Pulmonary artery endothelial cell (primary cell): Measurements from ENCODE around the gene TLCD1. TPM values are rescaled to one million over a fixed set of nuclear protein-coding genes. Genes with fewer than 3 reads are reported as not detected.

ENCODE experiments used
- DNase-seq: peaks from one replicate; pipeline ENCODE4 v3.0.0-alpha.2; 2011; ENCODE audit warnings: low read depth, low spot score
- total RNA-seq: library from RNA; depleted of rRNA; stranded (reverse); fragments of >200 nt; gene quantifications from 2 replicates; pipeline ENCODE4 v1.2.3, GENCODE V29; 2014

The TLCD1 gene, protein sequence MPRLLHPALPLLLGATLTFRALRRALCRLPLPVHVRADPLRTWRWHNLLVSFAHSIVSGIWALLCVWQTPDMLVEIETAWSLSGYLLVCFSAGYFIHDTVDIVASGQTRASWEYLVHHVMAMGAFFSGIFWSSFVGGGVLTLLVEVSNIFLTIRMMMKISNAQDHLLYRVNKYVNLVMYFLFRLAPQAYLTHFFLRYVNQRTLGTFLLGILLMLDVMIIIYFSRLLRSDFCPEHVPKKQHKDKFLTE
- 1.1 and 1.4 TPM in 2 replicates for total RNA-seq

DNA sequence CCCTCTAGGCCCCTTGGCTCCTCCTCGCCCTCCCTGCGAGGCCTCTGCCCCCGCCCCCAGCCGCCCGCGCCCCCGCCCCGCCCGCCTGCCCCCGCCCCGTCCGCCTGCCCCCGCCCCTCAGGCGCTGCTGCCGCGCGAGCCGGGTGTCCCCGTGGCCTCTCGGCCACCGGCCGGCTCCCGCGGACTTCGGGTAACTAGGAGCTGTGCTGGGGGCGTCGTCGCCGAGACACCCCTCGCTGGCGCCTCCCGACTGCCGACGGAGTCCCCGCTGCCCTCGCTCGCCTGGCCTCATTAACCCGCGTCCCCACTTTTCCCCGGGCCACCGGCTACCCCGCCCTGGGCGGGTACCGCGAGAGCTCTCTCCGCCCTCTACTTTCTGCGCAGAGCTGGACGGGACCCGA is at the start of gene TLCD1:
Gene TLCD1, minus strand, starts transcription at position 8 of the 401 bp plus-strand sequence. CDS start 136 bp downstream, outside the sequence.
- DNase-seq: no peak

DNA sequence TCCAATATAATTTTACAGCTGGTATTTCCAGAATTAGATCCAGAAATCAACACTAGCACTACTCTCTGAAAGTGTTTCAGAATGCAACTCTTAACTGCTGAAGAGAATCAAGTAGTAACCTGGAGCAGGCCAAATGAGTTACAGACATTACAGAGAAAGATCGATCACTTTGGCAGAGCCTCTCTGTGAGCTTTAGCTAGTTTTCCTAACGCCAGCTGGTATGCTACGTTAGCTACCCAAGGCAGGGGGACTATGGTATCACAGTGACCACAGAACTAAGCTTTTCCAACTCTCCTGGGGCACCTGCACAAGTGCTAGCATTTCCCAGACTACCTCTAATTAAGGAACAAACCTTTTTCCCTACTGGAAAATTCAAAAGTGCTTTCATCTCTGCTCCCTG is 48.2 kb upstream of the TLCD1 start:
- no peak for DNase-seq

DNA sequence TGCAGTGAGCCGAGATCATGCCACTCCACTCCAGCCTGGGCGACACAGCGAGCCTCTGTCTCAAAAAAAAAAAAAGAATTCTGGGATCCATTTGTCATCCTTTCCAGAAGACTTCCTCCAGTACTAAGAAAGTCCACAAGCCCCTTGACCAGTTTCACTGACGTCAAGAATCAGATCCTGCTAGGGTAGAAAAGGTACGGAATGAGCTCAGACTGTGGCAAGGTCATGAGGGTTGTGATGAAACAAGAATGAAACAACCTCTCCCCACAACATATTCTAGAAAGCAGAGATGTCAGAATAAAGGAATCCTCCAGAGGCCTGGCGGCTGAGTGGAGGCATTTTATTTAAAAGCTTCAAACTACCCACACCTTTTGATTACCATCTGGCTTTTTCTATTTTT is 47.7 kb upstream of the TLCD1 start:
- no peak for DNase-seq

DNA sequence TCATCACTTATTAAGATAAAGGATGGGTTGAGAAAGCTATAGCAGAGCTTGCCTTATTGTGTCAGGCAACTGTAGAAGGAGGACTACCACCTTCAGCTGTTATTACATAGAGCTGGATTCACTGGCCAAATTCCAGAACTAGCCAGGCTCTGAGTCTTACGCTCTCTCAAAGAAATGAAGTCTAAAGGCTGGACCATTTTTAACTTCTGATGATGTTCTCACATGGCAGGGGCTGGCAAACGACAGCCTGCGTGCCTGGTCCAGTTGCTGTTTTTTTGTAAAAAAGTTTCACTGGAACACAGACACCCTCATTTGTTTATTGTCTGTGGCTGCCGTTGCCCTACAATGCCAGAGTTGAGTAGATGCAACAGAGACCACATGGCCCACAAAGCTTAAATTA is 39.0 kb upstream of the TLCD1 start:
- DNase-seq: no peak

DNA sequence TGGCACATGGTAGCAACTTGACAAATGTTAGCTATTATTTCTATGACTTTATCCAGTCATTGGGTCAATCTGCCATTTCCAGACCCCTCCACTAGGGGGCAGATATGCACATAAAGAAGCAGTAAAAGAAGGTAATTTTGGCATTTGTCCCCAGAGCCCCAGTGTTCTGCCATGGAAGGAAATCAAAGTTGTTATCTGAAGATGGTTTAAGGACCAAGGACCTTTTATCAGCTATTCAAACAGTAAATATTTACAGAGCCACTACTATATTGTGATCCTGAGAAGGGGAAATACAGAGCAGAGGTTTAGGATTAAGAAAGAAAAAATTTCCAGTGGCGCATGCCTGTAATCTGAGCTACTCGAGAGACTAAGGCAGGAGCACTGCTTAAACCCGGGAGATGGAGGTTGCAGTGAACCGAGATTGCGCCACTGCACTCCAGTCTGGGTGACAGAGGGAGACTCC is 37.8 kb upstream of the TLCD1 start:
- DNase-seq: no peak

DNA sequence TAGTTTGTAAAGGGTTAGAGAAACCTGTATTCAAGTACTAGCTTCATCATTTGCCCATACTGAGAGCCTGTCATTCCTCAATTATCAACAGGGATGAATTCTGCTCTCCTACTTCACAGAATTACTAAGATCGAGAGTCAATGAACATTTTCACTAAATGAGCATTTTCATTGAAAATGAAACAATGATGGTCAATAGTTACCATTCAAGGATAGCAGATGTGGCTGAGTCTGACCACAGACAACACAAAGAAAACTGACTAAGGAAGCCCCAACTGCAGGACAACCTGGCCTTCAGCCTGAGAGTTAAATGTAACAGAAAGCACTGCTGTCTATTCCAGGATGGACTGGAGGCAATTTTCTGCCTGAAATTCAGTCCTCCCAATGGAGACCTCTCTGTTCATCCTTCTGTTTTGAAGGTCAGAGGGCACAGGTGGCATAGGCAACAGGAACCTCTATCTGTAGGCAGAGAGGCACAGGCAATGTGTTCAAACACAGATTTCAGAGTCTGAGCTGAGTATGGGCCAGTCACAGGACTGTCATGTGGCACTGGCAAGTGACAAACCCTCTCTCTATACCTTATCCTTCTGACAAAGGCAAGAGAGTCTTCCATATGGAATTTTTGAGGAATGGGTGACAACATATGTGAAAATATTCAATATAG is 37.2 kb upstream of the TLCD1 start:
- DNase-seq: no peak

DNA sequence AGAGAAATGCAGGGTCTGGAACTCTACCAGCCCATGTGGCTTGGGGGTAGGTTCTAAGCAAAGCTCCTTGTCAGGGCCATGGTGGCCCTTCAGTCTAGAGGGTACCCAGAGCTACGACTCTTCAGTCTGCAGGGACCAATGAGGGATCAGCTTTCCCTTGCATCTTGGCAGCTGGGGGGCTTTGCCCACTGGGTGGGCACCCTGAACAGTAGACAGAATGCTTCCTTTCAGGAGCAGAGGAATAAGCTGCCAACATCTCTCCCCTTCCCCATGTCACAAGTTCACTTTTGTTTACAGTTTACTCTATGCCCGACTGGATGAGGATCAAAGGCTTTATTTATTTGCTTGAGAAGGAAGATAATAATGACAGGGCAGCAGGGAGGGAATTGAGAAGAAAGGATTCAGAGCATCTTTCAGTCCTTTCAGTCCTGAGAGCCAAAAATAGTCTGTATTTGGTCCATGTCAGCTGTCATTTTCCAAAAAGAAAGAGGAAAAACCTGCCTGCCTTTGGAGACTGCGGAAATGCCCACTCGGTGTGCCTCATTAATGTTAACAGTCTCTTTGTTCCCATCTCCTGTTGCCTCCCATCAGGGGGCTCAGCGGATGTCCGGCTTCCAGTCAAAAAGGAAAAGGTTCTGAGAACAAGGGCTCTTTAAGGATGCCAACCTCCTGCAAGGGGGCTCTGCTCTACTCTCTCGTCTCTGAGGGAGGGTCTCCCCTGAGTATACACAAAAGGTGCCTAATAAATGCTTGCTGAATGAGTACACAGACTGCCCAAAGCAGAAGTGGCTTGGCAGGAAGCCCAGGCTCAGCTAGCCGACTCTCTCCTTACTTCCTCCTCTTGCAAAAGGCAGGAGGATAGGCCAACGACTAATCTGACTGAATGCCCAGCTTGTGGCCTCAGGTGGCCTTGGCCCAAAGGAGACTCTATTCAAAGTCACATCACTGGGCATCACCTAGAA is 34.8 kb upstream of the TLCD1 start:
- no peak for DNase-seq

DNA sequence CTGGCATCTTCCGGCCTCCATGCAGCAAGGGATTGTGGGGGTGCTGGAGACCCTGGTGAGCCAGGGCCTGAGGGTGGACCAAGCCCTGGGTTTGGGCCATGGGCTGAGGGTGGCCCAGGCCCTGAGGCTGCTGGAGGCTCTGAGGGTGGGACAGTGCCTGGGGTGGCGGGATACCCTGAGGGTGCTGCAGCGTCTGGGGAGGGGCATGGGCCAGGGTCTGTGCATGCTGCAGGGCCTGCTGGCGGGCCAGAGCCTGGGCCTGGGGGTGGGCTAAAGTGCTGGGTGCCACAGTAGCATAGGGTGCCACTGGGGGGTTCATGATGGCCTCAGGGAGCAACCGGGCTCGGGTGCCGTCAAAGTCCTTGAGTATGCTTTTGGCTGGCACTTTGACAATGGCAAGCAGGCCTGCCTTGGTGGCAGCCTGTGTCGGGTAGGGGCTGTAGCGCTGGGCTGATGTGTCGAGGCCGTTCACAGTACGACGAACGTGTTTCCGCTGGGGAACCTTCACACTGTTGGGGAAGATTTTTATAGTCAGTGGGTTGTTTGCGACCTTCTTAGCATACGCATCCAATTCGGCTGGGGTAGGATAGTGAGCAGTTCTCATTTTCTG is 33.3 kb upstream of the TLCD1 start:
- no peak for DNase-seq

DNA sequence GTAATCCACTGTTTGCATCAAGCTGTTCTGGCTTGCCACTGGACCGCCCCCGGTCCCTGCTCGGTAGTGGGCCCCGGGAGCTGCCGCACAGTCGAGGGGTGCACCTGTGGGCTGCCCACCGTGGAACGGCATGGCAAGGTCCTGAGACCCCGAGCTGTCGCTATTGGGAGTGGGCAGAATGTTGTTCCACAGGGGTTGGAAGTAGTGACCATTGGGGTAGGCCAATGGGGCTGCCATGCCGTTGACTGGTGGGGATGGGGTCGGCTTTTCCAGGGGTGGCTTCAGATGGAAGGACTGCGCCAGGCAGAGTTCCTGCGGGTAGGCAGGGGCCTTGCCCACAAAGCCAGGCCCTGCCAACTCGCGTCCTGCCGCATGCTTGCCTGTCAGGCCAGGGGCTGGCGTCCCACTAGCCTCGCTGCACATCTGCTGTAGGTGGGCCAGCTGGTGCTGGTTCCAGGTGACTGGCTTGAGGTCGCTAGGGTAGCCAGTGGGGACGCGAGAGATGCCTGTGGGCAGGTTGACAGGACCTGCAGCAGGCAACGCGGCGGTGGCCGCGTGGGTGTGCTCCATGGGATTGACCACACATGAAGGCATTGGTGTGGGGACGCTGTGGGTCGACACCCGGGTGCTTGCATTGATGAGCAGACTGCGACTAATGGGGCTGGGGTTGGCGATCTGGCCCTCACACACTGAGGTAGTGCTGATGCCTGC is 32.5 kb upstream of the TLCD1 start:
- no peak for DNase-seq

DNA sequence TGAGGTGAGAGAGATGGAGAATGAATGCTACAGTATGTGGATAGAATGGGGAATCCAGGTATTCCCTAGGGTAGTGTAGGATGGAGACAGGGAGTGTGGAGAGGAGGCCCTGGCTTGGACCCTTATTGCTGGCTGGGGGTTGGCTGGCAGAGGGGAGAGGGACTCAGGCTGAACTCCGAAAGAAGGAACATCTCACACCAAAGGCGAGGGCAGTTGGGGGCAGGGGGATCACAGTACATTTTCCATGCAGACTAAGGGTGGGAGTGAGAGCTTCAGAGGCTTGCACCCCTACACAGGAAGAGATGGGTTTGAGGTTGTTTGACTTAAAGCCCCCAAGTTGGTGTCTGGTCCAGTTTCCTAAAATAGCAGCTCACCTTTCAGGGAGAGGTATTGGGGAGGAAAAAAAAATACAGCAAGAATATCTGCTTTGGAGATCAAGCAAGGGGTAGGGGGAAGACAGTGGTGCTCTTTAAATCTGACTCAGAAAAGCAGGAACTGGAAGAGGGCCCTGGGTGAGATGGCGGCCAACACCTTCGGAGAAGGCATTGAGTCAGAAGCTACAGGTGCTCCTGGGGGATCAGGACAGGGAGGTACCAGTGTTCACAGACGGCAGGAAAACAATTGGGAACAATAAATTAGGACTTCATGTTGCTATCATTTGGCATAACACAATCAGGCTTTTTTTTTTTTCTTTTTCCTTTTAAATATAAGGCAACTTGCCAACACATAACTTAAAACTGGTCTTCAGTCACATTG is 30.2 kb upstream of the TLCD1 start:
- no peak for DNase-seq

DNA sequence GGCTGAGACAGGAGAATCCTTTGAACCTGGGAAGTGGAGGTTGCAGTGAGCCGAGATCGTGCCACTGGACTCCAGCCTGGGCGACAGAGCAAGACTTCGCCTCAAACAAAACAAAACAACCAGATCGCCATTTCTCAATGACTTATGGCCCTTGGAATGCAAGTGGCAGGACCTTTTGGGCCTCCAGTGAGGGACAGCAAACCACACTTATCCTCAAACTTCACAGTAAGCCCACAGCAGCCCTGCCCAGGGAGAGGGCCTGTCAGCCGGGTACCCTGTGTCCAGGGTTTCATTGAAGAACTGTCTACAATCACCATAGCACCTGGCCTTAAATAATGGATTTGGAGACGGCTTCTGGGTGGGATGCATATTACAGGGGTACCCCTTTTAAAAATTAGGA is 29.5 kb upstream of the TLCD1 start:
- no peak for DNase-seq

DNA sequence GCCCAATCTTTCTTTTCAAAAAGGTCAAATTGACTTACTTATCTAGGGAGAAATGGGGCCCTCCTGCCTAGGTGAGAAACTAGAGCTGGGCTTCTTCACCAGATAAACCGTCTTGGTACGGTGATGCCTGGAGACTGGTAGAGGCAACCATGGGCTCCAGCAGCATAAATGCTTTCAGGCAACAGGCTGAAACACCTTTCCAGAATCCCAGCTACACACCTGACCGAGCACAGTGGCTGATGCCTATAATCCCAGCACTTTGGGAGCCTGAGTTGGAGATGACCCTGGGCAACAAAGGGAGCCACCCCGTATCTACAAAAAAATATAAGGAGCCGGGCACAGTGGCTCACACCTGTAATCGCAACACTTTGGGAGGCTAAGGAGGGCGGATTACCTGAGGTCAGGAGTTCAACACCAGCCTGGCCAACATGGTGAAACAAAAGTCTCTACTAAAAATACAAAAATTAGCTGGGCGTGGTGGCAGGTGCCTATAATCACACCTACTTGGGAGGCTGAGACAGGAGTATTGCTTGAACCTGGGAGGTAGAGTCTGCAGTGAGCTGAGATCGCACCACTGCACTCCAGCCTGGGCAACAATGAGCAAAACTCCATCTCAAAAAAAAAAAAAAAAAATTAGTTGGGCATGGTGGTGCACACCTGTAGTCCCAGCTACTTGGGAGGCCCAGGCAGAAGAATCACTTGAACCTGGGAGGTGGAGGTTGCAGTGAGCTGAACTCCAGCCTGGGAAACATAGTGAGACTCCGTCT is 25.8 kb upstream of the TLCD1 start:
- DNase-seq: no peak

DNA sequence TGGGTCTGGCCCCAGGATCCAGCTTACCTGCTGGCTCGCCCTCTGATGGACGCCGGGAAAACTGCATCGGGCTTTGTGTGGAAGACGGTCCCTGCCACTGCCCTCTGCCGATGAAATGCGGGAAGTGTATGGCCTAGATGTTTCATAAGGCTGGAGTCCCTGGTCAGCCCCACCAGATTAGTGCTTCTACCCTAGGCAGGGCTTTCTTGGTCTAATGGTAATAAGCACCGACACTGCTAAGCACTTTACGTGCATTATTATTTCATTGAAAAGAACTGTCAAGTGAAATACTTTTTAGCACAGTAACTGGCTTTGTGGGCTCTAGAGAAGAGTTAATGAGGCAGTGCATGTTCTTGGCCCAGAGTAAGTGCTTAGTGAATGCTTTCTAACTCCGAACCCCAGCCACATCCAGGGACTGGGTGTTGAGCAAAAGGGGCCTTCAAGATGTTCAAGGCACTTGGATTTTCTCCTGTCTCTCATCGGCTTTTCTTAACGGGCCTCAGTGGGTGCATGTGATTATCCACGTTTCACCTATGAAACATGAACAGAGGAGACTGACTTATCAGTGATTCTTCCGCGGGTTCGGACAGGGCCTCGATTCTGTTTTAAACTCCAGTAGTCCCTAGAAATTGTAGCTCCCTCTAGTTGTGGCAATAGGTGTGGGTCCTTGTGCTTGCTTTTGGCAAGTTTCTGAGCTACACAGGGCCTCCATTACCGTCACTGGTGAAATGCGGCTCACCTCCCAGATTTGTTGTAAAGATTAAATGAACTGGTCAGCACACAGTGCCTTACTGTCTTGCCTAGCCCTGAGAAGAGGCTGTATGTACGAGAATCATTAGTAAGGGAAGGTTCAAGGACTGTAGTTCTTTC is 24.4 kb upstream of the TLCD1 start:
- DNase-seq: peak; percentile 80

DNA sequence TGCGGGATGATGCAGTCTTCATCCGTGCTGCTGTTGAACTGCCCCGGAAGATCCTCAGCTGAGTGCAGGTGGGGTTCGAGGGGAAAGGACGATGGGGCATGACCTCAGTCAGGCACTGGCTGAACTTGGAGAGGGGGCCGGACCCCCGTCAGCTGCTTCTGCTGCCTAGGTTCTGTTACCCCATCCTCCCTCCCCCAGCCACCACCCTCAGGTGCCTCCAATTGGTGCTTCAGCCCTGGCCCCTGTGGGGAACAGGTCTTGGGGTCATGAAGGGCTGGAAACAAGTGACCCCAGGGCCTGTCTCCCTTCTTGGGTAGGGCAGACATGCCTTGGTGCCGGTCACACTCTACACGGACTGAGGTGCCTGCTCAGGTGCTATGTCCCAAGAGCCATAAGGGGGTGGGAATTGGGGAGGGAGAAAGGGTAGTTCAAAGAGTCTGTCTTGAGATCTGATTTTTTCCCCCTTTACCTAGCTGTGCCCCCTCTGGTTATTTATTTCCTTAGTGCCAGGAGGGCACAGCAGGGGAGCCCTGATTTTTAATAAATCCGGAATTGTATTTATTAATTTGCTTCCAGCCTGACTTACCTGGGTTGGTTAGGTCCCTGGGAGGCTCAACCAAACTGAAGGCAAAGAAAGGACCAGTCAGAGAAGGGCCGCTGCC is 23.6 kb upstream of the TLCD1 start:
- no peak for DNase-seq

DNA sequence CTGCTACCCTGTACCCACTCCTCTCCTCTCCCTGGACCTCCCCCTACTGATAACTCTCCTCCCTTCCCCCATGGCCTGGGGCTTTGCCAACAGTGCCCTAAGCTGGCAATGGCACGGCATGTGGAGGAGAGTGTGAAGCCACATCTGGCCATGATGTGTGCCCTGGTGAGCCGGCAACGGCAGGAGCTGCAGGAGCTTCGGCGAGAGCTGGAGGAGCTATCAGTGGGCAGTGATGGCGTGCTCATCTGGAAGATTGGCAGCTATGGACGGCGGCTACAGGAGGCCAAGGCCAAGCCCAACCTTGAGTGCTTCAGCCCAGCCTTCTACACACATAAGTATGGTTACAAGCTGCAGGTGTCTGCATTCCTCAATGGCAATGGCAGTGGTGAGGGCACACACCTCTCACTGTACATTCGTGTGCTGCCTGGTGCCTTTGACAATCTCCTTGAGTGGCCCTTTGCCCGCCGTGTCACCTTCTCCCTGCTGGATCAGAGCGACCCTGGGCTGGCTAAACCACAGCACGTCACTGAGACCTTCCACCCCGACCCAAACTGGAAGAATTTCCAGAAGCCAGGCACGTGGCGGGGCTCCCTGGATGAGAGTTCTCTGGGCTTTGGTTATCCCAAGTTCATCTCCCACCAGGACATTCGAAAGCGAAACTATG is 23.0 kb upstream of the TLCD1 start:
- no peak for DNase-seq

DNA sequence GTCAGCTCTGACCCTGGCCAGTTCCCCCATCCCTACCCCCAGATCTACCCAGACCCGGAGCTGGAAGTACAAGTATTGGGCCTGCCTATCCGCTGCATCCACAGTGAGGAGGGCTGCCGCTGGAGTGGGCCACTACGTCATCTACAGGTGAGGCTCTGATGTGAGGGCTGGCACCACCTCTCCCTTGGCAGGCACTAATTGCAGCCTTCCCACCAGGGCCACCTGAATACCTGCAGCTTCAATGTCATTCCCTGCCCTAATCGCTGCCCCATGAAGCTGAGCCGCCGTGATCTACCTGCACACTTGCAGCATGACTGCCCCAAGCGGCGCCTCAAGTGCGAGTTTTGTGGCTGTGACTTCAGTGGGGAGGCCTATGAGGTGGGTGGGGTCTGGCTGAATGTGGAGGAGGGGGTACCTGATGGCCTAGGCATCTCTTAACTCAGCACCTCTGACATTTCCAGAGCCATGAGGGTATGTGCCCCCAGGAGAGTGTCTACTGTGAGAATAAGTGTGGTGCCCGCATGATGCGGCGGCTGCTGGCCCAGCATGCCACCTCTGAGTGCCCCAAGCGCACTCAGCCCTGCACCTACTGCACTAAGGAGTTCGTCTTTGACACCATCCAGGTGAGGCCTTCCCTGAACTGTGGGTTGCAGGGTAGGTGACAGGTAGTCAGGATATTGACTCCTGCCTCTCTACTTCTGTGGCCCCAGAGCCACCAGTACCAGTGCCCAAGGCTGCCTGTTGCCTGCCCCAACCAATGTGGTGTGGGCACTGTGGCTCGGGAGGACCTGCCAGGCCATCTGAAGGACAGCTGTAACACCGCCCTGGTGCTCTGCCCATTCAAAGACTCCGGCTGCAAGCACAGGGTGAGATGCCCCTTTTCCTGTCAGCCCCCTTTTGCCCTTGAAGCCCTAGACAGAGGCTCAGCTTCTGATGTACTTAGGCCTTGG is 22.0 kb upstream of the TLCD1 start:
- no peak for DNase-seq
